NCI-H128 (cell line): ENCODE measurements around the gene LRRC31.

ENCODE experiments used
- DNase-seq: peaks from one replicate; lab custom pipeline; 2025; ENCODE audit not compliant: unreplicated experiment; lab: John Stamatoyannopoulos, UW

Gene LRRC31

DNA sequence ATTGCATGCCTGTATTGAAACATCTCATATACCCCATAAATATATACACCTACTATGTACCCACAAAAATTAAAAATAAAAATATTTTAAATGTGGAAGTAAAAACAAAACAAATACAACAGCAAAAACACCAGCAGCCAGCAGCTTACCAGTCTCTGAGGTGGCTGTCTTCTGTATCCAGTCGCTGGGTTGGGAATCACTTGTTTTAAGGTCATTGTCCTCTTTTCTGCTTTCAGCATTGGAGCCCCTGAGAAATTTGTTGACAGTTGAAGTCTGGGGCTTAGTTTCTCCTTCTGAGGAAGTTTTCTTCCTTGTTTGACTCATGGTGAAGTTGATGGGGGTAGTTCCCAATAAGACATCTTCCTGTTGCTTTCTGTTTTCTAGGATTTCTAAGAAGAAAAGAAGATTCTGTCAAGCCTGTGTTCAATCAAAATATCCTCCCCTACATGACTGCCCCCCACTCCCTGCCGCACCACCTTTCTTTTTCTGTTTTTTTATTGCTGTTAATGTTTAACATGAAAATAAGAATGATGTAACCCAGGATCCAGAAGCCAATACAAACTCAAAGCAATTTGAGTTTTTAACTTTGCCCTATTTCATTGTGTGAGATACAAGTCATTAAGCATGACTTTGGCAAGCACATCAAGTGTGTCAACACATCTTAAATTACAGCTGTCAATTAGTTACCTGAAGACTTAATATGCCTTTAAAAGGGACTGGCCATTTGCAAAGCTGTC lies at the start of gene LRRC31:
Gene LRRC31 (minus strand): TSS at position 452 of the 737 bp plus-strand sequence. CDS start 128 bp downstream, at position 324.
- DNase-seq: no peak

DNA sequence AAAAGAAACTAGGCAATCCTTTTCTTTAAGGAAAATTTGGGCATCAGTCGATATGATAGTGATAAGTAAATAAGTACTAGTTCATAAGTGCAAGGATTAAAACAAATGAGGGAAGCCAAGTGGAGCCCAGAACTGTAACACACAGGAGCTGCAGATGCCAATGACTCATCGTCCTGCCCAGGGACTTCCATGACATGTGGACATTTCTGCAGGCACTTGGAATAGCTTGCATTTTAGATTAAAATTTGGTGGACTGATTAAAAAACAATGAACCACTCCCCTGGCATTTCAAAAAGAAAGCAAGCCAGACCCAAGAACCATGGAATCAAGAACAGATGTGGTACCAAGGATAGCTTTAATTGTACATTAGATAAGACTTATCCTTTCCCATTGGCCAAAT lies 44.6 kb upstream of the LRRC31 start:
- no peak for DNase-seq

DNA sequence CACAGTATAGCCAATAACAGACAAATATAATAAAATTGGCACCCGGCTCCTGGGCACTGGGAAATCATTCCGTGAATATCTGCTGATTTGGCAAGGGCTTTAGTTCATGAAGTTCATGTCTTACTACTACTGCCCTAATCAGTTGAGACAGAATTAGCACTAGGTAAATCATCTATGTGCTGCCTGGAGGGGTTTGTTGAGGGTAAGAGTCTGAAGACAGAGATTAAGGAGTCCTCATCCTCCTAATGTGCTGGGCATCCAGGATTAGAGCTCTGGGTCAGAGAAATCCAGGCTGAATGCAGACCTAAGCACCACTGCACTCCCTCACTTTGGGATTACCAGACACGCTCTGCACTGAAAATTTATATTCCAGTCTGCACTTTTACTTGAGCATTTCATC lies 43.6 kb upstream of the LRRC31 start:
- DNase-seq: no peak

DNA sequence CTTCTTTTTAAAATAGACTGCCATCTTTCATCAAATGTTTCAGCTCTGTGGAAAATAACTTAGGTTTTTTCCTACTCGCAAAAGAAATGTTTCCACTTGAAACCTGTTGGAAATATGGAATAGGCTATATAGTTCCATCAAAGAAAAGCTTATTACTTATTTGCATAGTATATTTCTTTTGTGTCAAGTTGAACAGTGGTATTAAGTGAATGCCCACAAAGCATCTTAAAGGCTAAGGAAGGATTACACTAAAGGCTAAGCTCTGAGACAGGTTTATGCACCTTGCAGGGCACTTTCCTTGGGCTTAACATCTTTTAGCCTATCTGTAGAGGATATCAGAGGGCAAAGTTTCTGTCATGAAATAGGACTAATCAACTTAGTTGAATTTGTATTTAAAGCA lies 41.5 kb upstream of the LRRC31 start, which contains the start of gene SAMD7:
Gene SAMD7 (plus strand): TSS at position 301 of the 400 bp plus-strand sequence. CDS start 7,927 bp downstream, outside the sequence.
- no peak for DNase-seq

DNA sequence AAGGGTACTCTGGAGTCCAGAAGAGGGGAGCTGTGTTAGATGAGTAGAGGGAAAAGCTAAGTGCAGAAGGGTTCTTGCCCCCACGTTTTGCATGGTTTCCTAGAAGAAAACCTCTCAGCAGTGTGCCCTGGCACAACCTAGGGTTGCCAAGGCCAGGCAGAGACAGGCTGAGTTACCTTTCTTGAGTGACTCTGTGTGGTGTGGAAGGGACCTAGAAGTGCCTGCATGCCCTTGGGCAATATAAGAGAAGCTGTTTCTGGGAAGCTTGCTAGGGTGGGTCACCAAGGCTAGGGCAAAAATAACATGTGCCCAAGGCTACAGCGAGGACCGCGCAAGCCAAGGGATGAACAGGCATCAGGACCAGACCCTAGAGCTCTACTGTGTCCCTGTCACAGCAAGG lies 38.2 kb upstream of the LRRC31 start:
- DNase-seq: no peak

DNA sequence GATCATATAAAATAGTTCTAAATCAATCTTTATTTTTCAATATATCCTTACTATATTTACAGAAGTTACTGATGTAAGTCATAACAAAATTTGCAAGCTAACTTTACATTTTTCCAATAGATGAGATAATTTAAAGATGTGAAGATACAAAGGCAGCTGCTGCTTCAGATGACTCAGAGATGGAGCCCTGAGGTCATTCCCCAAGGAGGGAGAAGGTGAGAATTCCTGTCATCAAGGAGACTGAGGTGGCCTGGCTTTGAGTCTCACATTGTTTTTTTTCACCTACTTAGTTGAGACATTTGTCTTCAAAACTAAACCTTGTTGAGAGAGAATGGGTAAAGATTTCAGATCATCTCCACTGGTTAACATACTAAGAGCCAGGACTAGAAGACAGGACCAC lies 37.7 kb upstream of the LRRC31 start:
- no peak for DNase-seq

DNA sequence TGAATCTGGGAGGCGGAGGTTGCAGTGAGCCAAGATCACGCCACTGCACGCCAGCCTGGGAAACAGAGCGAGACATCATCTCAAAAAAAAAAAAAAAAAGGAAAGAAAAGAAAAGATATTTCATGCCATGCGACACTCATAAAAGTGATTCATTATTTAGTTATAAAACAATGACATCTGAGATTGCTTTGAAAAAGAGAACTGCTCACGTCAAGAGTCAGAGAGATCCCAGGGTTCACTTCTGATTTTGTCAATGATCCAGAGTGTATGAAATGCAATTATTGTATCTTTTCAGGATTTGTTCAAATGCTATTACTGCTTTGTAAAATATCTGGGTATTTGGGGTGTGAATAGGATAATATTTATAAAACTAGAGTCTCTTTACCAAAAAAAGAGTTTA lies 35.7 kb upstream of the LRRC31 start:
- DNase-seq: no peak

DNA sequence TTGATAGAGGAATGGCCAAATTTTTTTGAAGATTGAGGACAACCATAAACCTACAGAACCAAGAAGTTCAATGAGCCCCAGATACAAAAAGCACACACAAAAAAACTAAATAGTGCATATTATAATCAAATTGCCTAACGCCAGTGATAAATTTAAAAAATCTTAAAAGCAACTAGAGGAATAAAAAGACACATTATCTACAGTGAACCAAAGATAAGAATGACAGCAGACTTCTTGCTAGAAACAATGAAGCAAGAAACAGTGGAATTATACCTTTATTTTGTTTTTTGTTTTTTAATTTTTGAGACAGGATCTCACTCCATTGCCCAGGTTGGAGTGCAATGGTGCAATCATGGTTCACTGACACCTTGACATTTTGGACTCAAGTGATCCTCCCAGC lies 31.7 kb upstream of the LRRC31 start:
- DNase-seq: no peak

DNA sequence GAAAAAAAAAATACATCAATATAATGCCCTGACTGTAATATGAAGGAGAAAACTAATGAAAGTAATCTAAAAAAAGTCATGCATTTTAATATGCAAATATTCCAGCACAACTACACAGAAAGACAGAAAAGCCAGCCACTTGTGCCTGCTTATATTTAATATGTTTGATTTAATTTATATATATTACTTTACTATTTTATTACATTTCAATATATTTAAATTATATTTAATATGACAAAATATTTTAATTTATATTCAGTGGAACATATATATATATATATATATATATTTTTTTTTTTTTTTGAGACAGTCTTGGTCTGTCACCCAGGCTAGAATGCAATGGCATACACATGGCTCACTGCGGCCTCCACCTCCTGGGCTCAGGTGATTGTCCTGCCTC lies 27.5 kb upstream of the LRRC31 start:
- DNase-seq: no peak

DNA sequence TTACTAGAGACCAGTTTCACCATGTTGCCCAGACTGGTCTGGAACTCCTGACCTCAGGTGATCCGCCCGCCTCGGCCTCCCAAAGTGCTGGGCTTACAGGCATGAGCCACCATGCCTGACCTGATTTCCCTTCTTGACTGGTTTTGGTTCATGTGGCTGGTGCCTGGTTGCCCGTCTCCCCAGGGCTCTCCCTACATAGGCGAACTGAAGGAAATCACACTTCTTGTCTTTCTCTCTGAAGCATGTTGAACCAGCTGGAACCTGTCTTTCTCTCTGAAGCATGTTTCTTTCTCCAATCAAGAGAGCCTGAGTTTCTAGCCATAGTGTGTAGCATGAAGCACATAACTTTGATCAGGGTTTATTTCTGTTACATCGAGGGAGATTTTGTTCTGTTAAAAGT lies 25.3 kb upstream of the LRRC31 start:
- DNase-seq: no peak

DNA sequence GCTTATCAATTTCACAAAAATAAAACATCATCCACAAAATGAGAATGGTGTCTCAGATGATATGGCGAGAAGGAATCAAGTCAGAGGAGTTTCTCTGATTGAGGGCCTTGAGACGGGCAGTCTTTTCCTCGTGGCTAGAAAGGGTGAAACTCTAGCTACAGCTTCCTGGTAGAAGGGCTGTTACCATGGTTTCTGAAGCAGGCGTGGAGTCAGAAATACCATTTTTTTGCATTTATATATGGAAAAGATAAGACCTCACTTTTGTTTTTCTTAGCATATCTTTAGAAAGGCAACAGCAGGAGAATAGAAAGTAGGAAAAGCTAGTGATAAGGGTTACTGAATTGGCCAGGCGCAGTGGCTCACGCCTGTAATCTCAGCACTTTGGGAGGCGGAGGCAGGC lies 24.4 kb upstream of the LRRC31 start:
- no peak for DNase-seq

DNA sequence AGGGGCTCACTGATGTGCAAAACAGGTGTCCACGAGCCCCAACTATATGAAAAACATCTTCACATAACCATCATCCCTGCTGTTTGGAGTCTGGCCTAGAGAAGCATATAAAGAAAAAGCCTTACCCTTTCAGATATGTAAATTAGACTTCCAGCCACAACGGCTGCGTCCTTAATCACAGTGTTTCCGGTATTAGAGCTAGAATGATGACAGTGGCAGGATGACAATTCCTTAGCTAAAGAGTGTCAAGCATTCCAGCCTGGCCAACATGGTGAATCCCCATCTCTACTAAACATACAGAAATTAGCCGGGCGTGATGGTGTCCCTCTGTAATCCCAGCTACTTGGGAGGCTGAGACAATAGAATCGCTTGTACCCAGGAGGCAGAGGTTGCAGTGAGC lies 22.2 kb upstream of the LRRC31 start:
- DNase-seq: no peak

DNA sequence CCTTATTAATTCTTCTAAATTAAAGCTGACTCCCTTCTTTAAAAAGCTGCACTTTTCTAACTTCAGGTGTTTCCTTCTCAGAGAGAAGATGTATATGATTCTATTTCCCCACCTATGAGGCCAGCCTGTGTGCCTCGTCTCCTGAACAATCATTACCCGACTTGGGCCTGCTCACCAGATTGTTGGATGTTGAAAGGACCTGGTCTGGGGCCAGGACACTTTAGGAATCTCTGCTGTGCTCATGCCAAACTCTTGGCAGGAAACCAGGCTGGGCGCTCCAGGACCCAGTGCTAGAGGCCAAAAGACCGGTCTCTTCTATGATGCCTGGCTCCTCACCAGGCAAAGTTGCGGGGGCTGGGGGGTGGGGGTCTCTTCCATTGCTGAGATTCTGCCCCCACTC lies 16.9 kb upstream of the LRRC31 start:
- DNase-seq: no peak

DNA sequence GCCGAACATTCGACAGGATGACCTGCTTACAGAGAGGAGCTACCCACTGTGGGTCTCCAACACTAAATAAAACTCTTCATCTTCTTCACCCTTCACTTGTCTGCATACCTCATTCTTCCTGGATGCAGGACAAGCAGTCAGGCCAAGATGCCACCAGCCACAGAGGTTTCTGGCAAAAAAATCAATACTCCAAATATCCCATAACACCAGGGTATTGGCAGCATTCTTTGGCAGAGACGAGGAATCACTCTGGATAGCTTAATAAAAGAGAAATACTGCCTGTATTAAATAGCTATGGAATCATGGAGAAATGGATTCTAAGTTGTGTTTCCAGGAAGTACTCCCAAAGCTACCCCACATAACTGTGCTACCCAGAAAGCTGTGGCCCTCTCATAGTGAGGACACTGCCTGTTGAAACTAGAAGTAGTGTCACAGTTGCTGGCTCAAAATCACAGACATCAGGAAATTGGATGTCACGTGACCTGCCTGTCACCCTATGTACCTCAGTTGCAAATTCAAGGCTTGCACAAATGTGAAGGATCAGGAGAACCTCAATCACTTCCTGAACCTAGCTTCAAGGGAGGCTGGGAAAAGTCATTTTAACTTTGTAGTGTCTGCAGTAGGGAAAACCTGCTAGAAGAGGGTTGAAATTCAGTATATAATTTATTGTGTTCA lies 11.0 kb upstream of the LRRC31 start:
- DNase-seq: no peak

DNA sequence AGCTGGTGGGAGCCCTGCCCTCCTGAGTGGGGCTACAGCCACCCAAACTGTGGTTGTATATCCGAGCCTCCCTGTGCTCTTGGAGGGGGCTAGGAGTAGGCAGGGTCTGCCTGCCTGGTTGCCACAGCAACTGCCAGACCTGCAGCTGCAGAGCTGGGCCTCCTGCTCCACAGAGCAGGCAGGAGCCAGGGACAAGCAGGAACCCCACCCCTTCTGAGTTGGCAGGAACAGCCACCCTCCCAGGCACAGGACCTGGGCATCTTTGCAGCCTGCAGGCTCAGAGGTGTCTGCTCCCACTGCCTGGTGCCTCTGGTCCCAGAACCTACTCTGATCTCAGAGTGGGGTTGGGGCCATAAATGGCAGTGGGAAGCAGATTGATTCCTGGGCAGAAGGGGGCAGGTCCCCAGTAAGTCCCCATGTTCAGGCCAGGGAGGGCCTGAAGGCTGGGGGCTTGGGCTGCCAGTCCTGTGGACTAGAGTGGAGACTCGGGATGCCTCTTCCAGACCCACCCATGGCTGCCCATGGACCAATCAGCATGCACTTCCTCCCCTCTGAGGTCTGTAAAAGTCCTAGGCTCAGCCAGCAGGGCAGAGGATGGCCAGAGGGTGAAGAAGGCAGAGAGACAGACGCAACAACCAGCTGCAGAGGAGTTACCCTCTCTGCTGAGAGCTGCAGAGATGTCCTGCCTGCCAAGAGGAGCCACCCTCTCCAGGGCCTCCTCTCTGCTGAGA lies 10.3 kb upstream of the LRRC31 start:
- DNase-seq: no peak

DNA sequence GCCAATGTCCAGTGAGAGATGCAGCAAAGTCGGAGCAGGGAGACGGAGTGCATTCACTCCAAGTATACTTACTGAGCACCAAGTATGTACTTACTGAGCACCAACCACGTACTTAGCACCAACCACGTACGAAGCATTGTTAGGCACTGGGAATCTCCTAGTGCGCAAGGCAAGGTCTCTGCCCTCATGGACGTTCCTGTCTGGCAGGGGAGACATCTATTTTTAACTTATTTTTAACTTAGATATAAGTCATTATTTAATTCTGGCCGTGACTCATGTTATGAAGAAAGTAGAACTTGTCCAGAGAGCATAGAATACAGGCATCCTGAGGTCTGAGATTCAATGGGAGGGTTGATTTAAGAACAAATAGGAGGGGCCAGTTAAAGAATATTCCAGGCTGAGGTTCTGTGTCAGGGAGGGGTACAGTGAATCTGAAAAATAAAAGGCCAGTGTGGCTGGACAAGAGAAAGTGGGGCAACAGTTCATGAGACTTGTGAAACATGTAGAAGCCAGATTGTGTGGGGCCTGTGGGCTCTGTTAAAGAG lies 9.3 kb upstream of the LRRC31 start:
- DNase-seq: no peak

DNA sequence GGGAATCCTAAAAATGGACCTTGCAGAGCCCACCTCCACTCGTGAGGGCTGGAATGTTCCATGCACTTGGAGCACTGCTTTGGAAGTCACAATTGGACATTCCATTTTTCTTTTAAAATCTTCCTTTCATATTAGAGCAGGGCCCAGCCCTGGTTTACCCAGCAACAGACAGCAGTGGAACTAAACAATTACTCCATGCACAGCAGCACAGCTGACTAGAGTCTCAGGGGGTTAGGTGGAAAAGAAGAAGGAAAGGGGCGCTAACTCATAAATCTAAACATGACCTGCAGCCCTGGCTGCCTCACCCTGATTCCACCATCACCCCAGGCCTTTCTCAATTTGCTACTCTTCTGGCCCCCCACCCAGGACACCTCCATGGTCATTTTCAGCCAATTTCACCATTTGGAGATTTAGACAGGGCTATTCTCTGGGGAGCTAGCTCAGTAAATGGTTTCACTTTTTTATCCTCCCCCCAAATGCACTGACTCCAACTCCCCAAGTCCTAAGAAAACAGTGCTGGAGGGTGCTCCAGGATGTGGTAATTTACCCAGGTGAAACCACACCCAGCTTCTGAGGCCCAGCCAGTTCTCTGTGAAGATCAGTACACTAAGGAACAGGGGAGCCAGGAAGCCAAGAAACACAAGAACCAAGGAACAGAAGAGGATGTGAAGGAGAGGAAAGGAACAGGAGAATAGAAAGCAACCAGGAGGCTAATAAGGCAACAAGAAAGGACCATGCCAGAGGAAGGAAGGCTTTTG lies 1.6 kb upstream of the LRRC31 start:
- no peak for DNase-seq

DNA sequence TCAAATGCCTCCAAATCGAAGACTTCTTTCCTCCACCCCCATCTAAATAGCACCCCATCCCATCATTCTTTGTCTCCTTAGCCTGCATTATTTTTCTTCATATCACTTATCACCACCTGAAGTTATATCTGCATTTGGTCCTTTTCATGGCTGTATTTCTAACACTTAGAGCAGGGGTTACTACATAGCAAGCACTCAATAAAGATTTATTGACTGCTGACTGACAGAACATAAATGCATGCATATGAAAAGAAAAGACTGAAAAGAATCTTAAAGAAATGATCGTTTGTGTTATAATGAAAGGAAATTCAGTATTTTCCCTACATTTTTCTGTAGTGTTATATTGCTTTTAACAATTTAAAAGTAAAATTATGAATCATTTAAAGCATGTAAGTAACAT lies 1.4 kb downstream of the LRRC31 start:
- no peak for DNase-seq

DNA sequence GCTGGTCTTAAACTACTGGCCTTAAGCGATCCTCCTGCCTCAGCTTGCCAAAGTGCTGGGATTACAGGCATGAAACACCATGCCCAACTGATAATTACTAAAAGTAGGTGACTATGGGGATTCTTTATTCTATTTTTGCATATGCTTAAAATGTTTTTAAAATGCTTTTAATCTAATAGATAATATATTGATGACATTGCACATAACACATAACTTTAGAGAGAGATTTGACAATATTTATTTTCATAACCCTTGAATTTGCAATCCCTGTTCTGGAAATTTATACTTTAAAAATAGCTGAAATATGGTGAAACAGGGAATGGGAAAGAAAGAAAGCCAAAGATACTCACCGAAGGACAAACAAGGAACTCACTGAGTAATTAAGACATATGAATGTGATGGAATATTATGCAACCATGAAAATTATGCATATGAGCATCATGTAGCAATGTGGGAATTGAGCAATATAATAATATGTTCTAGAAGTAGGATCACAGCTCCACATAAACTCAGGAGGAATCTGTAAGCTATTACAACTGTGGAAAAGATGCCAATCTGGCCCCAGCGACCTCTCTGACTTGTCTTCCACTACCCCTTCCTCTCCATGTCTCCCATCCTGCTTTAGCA lies 2.0 kb downstream of the LRRC31 start:
- no peak for DNase-seq

DNA sequence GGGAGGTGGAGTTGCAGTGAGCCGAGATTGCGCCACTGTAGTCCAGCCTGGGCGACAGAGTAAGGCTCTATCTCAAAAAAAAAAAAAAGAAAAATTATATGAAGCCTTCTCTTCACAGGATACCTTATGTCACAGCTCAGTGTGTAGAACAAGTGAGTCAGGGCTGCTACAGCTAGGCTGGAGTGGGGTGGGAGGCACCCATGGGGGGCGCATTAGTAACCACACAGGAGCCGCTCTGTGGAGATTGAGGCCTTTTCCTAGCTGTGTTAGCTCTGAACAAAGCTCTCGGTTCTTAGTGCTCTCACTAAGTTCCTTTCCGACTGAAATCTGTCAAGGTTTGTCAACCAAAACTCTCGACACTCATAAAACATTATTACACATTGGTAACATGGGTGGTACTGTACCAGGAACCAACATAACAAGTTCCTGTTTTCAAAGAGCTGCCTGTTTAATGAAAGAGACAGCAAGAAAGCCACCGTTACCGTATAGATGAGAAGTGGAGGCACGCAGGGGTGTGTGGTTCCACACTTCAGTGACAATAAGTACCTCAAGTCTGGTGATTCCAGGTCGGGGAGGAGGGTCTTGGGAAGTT lies 4.5 kb downstream of the LRRC31 start:
- no peak for DNase-seq
